SK-N-SH treated with all-trans-retinoic acid at 6 μM for 48 hours (cell line): ENCODE measurements around the gene PTP4A2.

Experiments
- ATAC-seq: fragments of 200-7000 bp; cut with Tn5 transposase; 3 replicates; pipeline ENCODE4 v1.9.1; 2020; ENCODE audit warnings: mild to moderate bottlenecking, moderate library complexity
- ARNTL ChIP-seq: fragments of 450-650 bp; formaldehyde crosslinking; IDR thresholded peaks from 2 replicates; pipeline ENCODE4 v1.5.0; 2020; ENCODE audit warnings: low read depth, mild to moderate bottlenecking, moderate library complexity, borderline replicate concordance
- BACH2 ChIP-seq: fragments of 250-450 bp; sonication (Bioruptor Pico); IDR thresholded peaks from 2 replicates; pipeline ENCODE4 v1.9.0; 2021; ENCODE audit warnings: mild to moderate bottlenecking, borderline replicate concordance
- CSDC2 ChIP-seq: fragments of 250-450 bp; sonication (Bioruptor Pico); IDR thresholded peaks from 2 replicates; pipeline ENCODE4 v1.5.0; 2020; ENCODE audit warnings: mild to moderate bottlenecking, moderate library complexity
- ESRRG ChIP-seq: fragments of 250-450 bp; sonication (Bioruptor Pico); IDR thresholded peaks from 2 replicates; pipeline ENCODE4 v1.6.1; 2021; ENCODE audit warnings: mild to moderate bottlenecking
- GLIS3 ChIP-seq: fragments of 250-450 bp; sonication (Bioruptor Pico); IDR thresholded peaks from 2 replicates; pipeline ENCODE4 v1.5.0; 2020; ENCODE audit warnings: mild to moderate bottlenecking, moderate library complexity
- ISL1 ChIP-seq: fragments of 250-450 bp; sonication (Bioruptor Pico); IDR thresholded peaks from 2 replicates; pipeline ENCODE4 v2.1.2; 2022; ENCODE audit warnings: mild to moderate bottlenecking, moderate library complexity
- OSR1 ChIP-seq: fragments of 250-450 bp; sonication (Bioruptor Pico); IDR thresholded peaks from 2 replicates; pipeline ENCODE4 v1.8.0; 2022; ENCODE audit warnings: moderate library complexity, mild to moderate bottlenecking, inconsistent platforms
- PPARA ChIP-seq: fragments of 250-450 bp; sonication (Bioruptor Pico); IDR thresholded peaks from 2 replicates; pipeline ENCODE4 v1.5.0; 2020; ENCODE audit warnings: mild to moderate bottlenecking, borderline replicate concordance
- RARB ChIP-seq: fragments of 250-450 bp; sonication (Bioruptor Pico); IDR thresholded peaks from 2 replicates; pipeline ENCODE4 v1.8.0; 2021; ENCODE audit warnings: mild to moderate bottlenecking, moderate library complexity
- SNAI2 ChIP-seq: fragments of 250-450 bp; sonication (Bioruptor Pico); IDR thresholded peaks from 2 replicates; pipeline ENCODE4 v1.5.0; 2020; ENCODE audit warnings: mild to moderate bottlenecking, moderate library complexity
- TCF4 ChIP-seq: fragments of 250-450 bp; sonication (Bioruptor Pico); IDR thresholded peaks from 2 replicates; pipeline ENCODE4 v1.8.0; 2021; ENCODE audit warnings: mild to moderate bottlenecking, moderate library complexity, borderline replicate concordance
- TOX ChIP-seq: fragments of 250-450 bp; sonication (Bioruptor Pico); IDR thresholded peaks from 2 replicates; pipeline ENCODE4 v1.8.0; 2021; ENCODE audit warnings: mild to moderate bottlenecking, moderate library complexity, borderline replicate concordance
- ZC3H10 ChIP-seq: fragments of 250-450 bp; sonication (Bioruptor Pico); IDR thresholded peaks from 2 replicates; pipeline ENCODE4 v1.5.1; 2021; ENCODE audit warnings: mild to moderate bottlenecking, moderate library complexity
- ZFP3 ChIP-seq: fragments of 250-450 bp; sonication (Bioruptor Pico); IDR thresholded peaks from 2 replicates; pipeline ENCODE4 v1.5.0; 2020; ENCODE audit warnings: mild to moderate bottlenecking, moderate library complexity
- ZFP30 ChIP-seq: fragments of 450-650 bp; formaldehyde crosslinking; IDR thresholded peaks from 2 replicates; pipeline ENCODE4 v1.5.0; 2022; ENCODE audit warnings: mild to moderate bottlenecking, moderate library complexity
- ZNF565 ChIP-seq: fragments of 450-650 bp; formaldehyde crosslinking; conservative IDR thresholded peaks from 2 replicates; pipeline ENCODE4 v1.5.0; 2020; ENCODE audit warnings: low read depth, mild to moderate bottlenecking, moderate library complexity
- ZNF70 ChIP-seq: fragments of 450-650 bp; formaldehyde crosslinking; IDR thresholded peaks from 2 replicates; pipeline ENCODE4 v1.5.0; 2020; ENCODE audit warnings: mild to moderate bottlenecking, moderate library complexity
- ZNF8 ChIP-seq: fragments of 450-650 bp; formaldehyde crosslinking; IDR thresholded peaks from 2 replicates; pipeline ENCODE4 v1.5.0; 2020; ENCODE audit warnings: mild to moderate bottlenecking, moderate library complexity
- TF ChIP-seq, protein P1 (sequence below): fragments of 250-450 bp; sonication (Bioruptor Pico); IDR thresholded peaks from 2 replicates; pipeline ENCODE4 v1.8.0; 2021; ENCODE audit warnings: low read depth, mild to moderate bottlenecking, moderate library complexity, borderline replicate concordance
- TF ChIP-seq, protein P2 (sequence below): fragments of 250-450 bp; sonication (Bioruptor Pico); IDR thresholded peaks from 2 replicates; pipeline ENCODE4 v1.5.0; 2020; ENCODE audit warnings: mild to moderate bottlenecking, moderate library complexity
- TF ChIP-seq, protein P3 (sequence below): fragments of 250-450 bp; sonication (Bioruptor Pico); IDR thresholded peaks from 2 replicates; pipeline ENCODE4 v1.5.1; 2020; ENCODE audit warnings: low read depth, mild to moderate bottlenecking, moderate library complexity
- TF ChIP-seq, protein P4 (sequence below): fragments of 250-450 bp; sonication (Bioruptor Pico); IDR thresholded peaks from 2 replicates; pipeline ENCODE4 v1.5.1; 2021; ENCODE audit warnings: mild to moderate bottlenecking, moderate library complexity
- TF ChIP-seq, protein P5 (sequence below): fragments of 250-450 bp; sonication (Bioruptor Pico); IDR thresholded peaks from 2 replicates; pipeline ENCODE4 v1.8.0; 2020; ENCODE audit warnings: mild to moderate bottlenecking, moderate library complexity, borderline replicate concordance

Gene PTP4A2

DNA sequence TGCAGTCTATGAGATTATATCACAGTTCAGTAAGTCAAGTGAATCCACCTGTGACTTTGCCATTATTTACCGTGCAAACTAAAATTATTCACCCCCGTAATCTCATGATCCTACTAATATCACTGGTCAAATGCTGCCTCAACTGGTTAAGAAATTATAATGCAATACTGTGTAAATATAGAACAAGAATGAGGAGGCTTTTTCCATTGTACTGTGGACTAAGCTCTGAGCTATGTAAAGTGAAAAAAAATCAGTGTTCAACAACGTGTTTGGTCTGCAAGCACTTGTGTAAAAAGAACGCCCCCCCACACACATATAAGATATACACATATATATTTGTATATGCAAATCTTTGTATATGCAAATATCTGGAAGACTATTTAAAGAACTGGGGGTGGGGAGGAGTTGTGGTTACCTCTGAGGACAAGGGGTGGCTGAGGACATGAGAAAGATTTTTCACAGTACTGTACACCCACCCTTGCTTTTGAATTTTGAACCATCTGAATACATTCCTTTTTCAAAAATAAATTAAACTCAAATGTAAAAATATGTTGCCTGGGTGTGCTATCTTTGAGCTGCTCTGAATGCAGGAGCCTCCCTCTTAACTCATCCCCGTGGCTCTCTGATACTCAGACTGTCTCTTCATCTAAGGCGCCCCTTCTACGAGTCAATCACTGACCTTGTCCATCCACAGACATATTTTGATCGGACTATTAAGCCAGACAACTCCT lies 57.0 kb downstream of the PTP4A2 start (continued):
- no peak for TF ChIP-seq PPARA (CRISPR knock-in tag)
- TF ChIP-seq, protein P1, sequence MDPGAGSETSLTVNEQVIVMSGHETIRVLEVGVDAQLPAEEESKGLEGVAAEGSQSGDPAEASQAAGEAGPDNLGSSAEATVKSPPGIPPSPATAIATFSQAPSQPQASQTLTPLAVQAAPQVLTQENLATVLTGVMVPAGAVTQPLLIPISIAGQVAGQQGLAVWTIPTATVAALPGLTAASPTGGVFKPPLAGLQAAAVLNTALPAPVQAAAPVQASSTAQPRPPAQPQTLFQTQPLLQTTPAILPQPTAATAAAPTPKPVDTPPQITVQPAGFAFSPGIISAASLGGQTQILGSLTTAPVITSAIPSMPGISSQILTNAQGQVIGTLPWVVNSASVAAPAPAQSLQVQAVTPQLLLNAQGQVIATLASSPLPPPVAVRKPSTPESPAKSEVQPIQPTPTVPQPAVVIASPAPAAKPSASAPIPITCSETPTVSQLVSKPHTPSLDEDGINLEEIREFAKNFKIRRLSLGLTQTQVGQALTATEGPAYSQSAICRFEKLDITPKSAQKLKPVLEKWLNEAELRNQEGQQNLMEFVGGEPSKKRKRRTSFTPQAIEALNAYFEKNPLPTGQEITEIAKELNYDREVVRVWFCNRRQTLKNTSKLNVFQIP = no peak
- TF ChIP-seq ARNTL = no peak

DNA sequence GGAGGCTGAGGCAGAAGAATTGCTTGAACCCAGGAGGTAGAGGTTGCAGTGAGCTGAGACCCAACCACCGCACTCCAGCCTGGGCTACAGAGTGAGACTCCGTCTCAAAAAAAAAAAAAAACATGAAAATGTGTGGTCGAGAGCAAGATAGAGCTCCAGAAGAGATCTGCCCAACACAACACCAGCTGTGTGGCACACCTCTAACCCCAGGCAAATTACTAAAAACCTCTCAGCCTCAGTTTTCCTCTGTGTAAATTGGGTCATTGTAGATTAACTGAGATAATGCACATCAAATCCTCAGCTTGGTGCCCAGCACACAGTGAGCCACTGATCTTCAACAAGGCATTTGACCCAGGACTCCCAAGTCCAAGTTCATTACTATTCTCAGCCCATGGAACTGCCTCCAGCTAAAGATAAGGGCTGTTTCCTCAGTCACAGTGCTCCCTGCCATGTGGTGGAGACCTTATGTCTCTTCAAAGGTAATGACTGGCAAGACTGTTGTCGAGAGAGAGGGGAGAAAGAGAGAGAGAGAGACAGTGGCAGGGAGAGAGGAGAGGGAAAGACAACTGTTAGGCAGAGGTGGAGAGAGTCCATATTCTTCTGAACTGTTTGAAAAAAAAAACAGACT lies 58.1 kb downstream of the PTP4A2 start:
- ATAC-seq = no peak
- TF ChIP-seq ZNF70 (CRISPR knock-in tag) (no peak), BACH2 (CRISPR knock-in tag) (no peak), ZNF8 (CRISPR knock-in tag) (no peak), ZC3H10 (CRISPR knock-in tag) (no peak), GLIS3 (CRISPR knock-in tag) (no peak), TOX (no peak), ZNF565 (no peak), RARB (CRISPR knock-in tag) (no peak), ISL1 (no peak), CSDC2 (CRISPR knock-in tag) (no peak), ZFP3 (CRISPR knock-in tag) (no peak), TCF4 (CRISPR knock-in tag) (no peak), OSR1 (no peak), PPARA (CRISPR knock-in tag) (no peak)
- TF ChIP-seq, protein P2, sequence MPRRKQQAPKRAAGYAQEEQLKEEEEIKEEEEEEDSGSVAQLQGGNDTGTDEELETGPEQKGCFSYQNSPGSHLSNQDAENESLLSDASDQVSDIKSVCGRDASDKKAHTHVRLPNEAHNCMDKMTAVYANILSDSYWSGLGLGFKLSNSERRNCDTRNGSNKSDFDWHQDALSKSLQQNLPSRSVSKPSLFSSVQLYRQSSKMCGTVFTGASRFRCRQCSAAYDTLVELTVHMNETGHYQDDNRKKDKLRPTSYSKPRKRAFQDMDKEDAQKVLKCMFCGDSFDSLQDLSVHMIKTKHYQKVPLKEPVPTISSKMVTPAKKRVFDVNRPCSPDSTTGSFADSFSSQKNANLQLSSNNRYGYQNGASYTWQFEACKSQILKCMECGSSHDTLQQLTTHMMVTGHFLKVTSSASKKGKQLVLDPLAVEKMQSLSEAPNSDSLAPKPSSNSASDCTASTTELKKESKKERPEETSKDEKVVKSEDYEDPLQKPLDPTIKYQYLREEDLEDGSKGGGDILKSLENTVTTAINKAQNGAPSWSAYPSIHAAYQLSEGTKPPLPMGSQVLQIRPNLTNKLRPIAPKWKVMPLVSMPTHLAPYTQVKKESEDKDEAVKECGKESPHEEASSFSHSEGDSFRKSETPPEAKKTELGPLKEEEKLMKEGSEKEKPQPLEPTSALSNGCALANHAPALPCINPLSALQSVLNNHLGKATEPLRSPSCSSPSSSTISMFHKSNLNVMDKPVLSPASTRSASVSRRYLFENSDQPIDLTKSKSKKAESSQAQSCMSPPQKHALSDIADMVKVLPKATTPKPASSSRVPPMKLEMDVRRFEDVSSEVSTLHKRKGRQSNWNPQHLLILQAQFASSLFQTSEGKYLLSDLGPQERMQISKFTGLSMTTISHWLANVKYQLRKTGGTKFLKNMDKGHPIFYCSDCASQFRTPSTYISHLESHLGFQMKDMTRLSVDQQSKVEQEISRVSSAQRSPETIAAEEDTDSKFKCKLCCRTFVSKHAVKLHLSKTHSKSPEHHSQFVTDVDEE = no peak
- TF ChIP-seq, protein P1 = no peak
- TF ChIP-seq, protein P3, sequence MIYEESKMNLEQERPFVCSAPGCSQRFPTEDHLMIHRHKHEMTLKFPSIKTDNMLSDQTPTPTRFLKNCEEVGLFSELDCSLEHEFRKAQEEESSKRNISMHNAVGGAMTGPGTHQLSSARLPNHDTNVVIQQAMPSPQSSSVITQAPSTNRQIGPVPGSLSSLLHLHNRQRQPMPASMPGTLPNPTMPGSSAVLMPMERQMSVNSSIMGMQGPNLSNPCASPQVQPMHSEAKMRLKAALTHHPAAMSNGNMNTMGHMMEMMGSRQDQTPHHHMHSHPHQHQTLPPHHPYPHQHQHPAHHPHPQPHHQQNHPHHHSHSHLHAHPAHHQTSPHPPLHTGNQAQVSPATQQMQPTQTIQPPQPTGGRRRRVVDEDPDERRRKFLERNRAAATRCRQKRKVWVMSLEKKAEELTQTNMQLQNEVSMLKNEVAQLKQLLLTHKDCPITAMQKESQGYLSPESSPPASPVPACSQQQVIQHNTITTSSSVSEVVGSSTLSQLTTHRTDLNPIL (CRISPR knock-in tag) = no peak
- TF ChIP-seq, all 23 proteins: peak for 0

DNA sequence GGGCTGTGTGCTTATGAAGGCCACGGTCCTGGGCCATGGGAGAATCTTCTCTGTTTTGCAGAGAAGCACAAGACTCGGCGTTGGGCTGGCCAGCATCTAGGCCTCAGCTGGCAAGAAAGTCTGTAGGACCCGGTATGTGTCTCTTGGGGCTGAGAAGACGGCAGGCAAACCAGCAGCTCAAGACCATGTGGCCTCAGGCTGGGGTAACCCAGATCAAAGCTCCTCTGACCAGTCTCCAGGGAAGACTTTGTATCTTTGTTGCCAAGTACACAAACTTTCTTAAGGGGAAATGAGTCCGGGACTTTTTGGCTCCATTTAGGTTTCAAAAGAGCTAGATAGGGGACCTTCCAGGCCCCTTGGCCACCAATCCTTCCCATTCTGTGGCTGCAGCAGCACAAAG lies 60.1 kb downstream of the PTP4A2 start:
- no peak for ATAC-seq
- TF ChIP-seq RARB (CRISPR knock-in tag) (no peak), SNAI2 (CRISPR knock-in tag) (no peak), ZFP30 (CRISPR knock-in tag) (no peak), BACH2 (CRISPR knock-in tag) (no peak), ZC3H10 (CRISPR knock-in tag) (no peak), TCF4 (CRISPR knock-in tag) (no peak), ISL1 (no peak), GLIS3 (CRISPR knock-in tag) (no peak), ZNF70 (CRISPR knock-in tag) (no peak), ESRRG (CRISPR knock-in tag) (no peak), PPARA (CRISPR knock-in tag) (no peak), ZNF8 (CRISPR knock-in tag) (no peak), ARNTL (no peak)
- TF ChIP-seq, protein P2 = no peak
- TF ChIP-seq, protein P4, sequence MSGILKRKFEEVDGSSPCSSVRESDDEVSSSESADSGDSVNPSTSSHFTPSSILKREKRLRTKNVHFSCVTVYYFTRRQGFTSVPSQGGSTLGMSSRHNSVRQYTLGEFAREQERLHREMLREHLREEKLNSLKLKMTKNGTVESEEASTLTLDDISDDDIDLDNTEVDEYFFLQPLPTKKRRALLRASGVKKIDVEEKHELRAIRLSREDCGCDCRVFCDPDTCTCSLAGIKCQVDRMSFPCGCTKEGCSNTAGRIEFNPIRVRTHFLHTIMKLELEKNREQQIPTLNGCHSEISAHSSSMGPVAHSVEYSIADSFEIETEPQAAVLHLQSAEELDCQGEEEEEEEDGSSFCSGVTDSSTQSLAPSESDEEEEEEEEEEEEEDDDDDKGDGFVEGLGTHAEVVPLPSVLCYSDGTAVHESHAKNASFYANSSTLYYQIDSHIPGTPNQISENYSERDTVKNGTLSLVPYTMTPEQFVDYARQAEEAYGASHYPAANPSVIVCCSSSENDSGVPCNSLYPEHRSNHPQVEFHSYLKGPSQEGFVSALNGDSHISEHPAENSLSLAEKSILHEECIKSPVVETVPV (CRISPR knock-in tag) = no peak
- TF ChIP-seq, protein P5, sequence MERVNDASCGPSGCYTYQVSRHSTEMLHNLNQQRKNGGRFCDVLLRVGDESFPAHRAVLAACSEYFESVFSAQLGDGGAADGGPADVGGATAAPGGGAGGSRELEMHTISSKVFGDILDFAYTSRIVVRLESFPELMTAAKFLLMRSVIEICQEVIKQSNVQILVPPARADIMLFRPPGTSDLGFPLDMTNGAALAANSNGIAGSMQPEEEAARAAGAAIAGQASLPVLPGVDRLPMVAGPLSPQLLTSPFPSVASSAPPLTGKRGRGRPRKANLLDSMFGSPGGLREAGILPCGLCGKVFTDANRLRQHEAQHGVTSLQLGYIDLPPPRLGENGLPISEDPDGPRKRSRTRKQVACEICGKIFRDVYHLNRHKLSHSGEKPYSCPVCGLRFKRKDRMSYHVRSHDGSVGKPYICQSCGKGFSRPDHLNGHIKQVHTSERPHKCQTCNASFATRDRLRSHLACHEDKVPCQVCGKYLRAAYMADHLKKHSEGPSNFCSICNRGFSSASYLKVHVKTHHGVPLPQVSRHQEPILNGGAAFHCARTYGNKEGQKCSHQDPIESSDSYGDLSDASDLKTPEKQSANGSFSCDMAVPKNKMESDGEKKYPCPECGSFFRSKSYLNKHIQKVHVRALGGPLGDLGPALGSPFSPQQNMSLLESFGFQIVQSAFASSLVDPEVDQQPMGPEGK (CRISPR knock-in tag) = no peak
